GM21515 (cell line): ENCODE results near the gene SUMO3.

Source experiments
- ATAC-seq: cut with Tn5 transposase; IDR thresholded peaks from one replicate; pipeline ENCODE4 v1.9.1; 2021; ENCODE audit not compliant: unreplicated experiment

SUMO3 gene

DNA sequence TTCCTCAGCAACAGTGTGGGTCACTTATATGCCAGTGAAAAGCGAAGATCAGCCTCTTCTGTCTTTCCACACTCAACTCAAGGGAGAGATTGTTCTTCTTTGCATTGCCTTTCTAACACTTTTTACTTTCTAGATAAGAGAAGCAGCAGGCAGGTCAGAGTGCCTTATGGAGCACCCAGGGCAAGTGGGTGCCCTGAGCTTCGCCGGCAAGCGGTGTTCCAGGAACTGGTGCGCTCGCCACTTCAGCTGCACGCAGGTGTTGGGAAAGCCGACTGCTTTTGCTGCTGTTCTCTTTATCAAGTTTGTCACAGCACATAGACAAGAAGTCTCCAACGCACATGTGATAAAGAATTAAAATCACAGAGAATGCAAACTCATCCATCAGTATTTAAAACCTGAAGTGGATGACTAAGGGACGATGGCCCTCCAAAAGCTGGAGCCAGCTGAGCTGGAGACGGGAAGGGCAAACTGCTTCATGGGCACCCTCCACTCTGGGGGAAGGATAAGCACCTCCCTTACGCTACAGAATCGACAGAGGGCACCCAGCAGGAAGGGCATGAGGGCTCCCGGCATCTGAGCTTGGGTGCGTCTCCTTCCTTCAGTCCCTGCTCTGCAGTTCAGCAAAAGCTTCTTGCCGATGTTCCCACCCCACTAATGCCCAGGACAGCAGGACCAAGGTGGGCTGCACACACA, 36.9 kb downstream of the SUMO3 start:
- no peak for ATAC-seq

DNA sequence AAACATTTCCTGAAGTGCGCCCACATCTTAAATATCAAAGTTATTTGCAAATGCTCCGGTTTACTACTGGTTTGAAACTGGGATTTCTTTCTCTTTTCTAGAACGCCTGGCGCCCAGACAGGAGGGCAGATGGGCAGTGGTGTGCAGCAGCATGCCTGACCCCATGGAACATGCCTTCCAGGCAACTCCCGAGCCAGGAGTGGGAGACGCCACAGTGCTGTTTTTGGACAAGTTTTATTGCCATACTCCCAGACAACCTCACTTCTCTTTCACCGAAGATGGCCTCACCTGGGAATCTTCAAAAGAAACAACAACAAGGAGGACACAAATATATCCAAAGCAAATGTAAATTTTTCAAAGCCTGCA, 37.7 kb downstream of the SUMO3 start:
- no peak for ATAC-seq

DNA sequence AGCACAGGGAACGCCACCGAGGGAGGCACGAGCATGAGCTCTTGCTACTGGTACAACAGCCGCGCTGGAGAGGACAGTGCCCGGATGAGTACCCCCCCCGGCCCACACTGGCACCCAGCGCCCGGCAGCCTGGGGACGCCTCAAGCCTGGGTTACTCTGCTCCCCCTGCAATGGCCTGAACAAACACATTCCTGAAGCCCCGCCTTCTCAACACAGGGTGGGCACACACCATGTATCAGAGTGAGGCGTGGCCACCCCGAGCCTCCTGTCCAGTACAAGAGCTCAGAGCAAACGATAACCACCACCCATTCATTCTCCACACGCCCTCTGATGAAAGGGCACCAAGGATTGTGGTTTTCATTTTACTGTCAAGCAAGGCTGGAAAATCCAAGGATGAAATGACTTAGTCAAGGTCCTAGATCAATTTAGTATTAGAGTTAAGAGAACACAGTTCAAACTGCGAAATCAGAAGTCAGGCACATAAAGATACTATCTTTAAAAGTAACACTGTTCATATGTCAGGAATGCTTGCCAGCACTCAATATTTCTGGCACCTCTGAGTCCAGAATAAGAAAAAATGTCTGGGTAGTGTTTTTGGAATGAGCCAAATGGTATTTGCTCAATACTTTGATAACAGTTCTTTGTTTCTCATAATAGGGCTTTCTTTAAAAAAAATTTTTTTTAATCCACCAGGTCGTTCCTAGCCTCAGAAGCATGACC, 38.3 kb downstream of the SUMO3 start:
- no peak for ATAC-seq

DNA sequence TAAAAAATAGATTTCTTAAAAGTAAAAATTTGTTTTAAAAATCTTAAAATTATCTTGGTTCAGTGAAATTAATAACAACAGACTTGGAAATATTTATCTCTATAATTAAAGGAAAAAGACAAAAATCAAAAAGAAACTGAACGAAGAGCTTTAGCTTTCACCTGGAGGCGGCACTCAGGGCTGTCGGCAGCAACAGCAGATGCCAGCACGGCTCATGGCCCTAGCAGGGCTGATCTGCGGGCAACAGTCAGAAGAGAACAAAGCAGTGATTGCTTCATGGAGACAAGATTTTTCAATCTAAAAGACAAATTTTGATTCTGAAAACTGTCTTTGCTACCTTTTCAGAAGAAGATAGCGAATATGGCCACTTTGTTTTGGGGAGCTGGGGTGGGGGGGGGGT, 38.9 kb downstream of the SUMO3 start:
- no peak for ATAC-seq

DNA sequence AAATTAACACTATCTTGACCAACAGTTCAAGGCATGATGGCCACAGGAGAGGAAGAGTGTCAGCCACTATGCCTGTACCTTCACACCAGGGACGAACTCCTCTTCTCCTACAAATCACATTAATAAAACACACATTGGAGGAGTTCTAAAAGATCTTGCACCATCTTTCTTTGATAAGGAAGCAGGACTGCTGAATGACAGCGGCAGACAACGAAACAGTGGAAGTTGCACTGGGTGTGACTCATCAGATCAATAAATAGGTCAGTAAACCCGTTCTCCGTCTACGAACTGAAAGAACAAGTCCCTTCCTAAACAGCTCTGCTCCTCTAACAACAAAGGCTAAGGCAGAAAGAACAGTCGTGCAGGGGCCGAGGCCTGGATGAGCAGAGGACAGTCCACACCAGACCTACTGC, 39.4 kb downstream of the SUMO3 start:
- no peak for ATAC-seq

DNA sequence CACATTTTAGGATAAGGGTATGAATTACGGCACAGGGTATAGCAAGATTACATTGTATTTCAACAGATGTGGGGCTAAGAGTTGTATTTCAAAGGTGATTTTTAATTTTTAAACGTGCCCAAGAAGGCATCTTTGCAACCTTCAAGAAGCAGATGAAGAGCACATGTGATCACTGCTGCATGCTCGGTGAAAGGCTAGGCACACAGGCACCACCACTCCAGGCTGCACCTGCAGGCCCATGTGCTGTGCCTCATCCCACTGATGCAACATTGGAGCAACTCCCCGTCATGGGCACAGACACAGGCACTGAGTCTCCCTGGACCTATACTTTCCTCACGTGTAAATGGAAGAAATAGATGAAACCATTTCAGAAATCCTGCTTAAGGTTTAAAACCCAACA, 39.8 kb downstream of the SUMO3 start:
- no peak for ATAC-seq

DNA sequence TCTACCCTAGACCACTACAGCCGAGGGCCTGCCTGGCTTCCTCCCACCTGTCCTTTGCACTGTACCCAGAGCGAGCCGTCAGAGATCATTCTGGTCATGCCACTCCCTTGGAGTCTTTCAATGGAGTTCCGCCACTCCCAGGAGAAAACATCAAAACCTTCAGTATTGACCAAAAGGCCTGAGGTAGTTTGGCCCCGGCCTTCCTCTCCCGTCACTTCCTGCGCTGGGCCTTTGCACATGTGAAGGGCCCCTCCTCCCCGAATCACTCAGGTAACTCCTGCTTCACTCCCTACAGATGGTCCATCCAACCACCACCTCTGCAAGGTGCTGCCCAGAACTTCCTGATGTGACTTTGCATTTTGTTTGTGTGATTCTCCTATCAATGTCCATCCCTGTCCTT, 42.9 kb downstream of the SUMO3 start:
- no peak for ATAC-seq

DNA sequence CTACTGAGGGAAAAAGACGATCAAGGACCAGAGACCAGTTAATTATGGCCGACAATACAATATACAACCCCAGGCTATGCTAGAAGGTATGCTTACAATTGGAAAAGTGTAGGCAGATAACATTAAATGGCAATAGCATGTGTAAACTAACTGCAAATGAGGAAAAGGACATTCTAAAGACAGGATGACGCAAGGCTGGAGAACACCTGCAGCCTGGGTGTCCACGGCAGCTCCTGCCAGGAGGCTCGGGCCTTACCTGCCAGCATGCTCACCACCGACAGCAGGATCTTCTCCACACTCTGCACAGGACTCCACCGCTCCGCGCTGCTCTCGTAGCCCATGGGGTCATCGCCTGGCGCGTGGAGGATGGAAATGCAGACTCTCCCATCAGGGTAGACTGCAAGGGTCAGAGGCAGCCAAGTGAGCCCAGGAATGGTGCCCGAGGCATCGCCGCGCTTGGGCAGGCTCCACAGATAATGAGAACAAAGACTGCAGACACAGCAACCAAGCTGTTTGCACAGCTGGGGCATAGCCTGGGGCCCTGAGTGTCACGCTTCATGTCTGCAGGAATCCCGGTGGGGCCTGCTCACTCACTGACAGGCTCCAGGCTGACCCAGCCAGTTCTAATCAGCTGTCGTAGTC, 44.5 kb downstream of the SUMO3 start:
- ATAC-seq, result no peak

DNA sequence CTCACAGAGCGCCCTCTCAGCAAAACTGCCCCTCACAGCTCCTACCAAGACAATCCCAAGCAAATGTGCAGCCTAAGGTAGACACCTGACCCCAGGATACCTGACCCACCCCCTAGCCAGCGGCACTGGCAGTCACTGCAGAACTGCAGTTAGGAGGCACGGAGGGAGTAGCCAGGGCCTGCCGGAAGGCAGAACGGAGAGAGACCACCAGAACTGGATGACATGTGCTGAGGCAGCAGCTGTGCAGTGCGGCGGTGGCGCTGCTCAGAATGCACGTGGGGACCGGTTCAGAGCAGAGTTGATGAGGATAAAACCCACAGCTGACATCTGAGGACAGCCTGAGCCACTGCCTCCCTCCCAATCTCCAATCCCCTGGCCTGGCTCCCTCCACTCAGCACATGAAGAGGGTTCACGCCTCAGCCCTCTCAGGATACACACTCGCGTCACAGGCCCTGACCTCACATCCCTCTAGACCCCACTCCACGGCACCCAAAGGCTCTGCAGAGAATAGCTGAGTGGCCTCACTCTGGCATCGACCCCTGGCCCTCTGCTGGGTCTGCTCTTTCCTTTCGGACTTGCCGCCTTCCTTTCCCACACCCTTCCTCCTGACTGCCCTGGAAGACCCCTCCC, 45.9 kb downstream of the SUMO3 start:
- no peak for ATAC-seq

DNA sequence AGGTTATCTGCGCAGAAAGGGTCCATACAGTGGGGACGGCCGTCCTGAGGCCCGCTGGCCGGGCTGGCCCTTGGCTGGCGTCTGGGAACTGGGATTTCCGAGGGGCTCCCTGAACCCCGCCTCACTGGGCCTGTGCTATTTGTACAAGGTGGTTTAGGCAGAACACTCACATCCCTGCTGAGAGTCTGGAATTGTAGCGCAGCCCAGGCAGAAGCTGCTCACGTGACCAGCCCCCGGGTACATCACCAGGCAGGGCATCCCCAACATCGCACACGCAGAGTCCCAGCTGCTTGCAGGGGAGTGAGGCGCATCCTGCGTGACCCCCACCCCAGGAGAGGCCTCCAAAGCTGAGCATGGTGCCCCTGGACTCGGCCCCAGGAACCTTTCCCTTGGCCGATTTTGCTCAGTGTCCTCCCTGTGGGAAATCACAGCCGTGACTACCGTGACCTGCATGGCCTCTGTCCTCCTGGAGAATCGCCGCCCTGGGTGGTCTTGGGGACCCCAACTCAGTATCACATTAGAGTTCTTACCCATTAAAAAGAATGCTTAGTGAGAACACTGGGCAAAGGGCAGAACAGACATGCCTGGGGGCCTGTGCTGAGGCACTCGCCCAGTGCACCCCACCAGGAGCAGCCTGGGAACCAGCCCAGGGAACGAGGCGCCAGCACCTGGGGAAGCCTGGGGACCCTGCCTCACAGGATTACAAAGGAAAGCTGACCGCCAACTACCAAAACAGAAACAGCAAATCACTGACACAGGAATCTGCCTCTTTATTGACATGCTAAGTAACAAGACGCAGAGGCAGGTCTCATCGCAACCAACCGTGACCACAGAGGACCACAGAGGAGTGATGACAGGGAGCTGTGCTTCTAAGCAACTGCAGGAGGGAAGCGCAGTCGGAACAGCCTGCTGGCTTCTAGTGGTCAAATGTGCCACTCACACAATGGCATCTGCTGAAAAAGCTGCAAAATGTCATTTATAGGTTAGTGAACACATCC, 49.7 kb downstream of the SUMO3 start:
- ATAC-seq, result no peak

DNA sequence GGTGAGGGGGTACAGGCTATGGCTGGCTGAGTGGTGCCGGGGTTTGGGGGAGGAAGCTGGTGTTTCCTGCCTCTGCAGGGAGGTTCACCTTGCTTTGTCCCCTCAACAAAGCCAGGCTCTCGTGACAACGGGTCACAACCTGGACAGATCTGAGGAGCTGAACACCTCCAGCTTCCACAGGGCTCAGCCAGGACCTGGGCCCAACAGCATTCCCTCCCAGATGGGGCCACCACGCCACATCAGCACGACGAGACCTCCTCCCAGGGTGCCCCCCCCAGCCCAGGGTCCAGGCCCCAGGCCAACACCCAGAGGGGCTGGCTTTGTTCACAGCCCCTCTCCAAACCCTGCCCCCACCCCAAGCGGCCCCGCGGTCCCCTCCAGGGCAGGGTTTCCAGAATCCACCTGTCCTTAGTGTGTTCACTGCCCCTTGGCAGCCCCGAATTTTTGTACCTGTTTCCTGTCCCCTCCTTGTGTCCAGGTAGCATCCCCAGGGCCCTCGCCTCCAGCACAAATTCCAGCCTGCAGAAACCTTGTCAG, 51.0 kb downstream of the SUMO3 start:
- no peak for ATAC-seq

DNA sequence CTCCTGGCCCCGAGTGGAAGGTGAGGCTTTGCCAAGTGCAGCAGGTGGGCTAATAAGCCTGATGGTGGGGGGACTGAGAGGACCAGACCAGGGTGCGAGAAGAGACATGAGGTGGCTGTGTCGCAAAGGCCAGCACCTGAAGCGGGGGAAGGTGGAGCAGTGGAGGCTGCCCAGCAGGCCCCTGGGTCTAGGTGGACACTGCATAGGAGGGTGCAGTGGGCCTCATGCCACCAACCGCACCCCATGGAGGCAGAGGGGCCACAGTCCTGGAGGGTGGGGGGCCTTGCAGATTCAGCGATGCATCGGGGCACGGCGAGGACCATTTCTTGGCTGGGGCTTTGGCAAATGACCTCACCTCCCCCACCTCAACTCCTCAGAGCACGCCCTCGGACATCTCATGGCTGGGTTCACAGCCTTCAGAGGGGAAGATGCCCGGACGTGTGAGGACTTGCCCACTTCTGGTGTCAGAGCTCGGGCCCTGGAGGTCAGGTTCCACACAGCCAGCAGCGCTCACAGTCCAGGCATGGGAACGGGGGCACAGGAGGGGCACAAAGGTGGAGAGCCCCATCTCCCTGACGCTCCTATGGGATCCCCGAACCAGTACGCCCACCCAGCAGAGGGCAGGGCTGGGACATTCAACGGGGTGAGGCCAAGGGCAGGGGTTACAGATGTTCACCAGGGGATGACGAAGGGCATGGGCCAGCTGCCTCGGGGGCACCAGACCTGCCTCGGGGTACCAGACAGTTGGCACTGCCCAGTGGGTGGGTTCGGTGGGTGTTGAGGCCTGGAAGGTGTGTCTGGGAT, 51.6 kb downstream of the SUMO3 start:
- ATAC-seq, result no peak

DNA sequence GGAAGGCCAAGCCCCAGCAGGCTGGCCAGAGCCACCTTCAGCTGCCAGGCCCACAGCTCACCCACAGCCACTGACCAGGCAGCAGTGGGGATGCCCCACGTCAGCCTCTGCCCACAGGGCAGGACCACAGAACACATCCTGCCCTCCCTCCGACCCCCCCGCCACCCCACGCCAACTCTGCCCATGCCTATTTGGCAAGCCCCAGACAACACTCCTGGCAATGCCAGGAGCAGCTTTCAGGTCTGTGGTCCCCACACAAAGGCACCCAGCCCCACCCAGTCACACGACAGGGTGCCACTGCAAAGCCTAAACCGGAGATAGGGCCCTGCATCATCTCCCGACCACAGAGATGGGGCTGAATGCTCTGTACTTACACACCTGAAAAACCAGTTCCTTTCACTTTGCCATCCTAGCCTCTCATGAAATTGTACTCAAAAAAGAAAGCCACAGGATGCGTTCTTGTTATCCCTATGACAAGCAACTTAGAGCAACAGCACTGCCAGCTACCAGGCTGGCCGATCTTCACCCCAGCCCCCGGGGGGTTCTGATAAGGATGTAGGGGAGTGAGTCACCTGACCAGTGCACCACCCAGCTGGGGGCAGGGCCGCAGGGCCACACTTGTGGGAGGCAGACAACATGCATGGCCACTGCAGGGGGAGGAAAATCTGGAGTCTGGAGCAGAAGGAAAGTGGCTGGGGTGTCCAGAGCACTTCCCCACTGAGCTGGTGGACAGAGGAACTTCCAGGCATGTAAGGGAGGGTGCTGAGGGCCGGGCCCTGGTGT, 52.4 kb downstream of the SUMO3 start:
- ATAC-seq, result no peak

DNA sequence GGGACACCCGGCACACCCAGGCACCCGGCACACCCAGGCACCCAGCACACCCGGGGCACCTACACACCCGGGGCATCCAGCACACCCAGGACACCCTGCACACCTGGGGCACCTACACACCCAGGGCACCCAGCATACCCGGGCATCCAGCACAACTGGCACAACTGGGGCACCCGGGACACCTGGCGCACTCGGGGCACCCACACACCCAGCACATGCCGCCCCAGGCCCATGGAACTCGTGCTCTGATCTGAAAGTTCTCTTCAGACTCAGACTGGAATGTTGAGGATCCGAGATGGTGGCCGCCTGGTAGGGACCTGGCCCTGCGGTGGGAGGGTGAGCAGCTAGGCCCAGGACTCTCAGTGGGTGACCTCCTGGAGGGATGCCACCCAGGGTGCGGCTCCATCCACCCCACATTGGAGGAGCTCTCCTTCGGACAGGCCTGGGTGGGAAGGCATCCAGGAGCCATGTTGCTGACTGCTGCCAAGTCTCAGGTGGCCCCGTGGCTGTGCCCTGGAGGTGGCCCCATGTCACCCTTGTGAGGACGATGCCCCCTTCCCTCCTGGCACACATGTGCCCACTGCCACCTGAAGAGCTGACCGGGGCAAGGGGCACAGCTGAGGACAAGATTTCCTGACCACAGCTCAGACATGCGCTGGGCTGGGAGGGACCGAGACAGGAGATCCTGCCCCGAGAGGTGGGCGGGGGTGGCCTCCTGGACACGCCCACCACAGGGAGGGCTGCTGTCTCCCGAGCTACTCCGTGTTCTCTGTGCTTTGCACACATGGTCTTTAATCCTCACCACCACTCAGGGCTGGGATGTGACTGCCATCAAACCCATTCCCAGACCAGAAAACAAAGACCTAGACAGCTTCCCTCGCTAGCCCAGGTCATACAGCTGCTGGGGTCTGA, 53.3 kb downstream of the SUMO3 start:
- ATAC-seq, result no peak

DNA sequence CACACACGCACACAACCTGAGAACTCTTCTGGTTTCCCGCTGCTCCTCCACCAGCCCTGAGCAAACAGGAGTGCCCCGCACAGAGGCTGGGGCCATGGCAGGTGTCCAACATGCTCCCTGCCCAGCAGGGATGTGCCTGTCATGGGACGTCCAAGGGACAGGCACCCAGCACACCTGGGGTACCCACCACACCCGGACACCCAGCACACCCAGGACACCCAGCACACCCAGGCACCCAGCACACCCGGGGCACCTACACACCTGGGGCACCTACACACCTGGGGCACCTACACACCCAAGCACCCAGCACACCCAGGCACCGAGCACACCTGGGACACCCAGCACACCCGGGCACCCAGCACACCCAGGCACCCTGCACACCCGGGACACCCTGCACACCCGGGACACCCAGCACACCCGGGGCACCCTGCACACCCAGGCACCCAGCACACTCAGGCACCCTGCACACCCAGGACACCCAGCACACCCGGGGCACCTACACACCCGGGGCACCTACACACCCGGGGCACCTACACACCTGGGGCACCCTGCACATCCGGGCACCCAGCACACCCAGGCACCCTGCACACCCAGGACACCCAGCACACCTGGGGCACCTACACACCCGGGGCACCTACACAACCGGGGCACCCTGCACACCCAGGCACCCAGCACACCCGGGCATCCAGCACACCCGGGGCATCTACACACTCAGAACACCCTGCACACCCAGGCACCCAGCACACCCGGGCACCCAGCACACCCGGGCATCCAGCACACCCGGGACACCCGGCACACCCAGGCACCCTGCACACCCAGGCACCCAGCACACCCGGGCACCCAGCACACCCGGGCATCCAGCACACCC, 54.2 kb downstream of the SUMO3 start:
- ATAC-seq, result no peak

DNA sequence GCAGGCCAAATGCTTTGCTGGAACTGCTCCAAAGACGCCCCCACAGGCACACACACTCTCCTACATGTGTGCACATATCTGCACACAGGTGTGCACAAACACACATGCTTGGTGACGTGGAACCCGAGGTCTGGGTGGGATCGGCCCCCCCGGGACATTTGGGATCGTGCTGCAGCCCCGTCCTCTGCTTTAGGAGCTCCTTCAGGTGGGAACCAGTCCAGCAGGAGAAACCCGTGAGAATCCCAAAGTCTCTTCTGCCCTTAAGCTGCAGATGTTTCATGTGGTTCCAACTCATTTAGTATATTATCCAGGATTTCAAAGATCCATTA, 54.8 kb downstream of the SUMO3 start:
- ATAC-seq, result no peak
